Smooth muscle cell (in vitro differentiated cells): Measurements from ENCODE around the gene CRTAC1. TPM values are rescaled to one million over a fixed set of nuclear protein-coding genes. Genes with fewer than 3 reads are reported as not detected.

Experiments used
- DNase-seq: peaks from one replicate; lab custom pipeline; 2025; ENCODE audit not compliant: unreplicated experiment; lab: John Stamatoyannopoulos, UW
- H2AFZ ChIP-seq: fragments of 200-600 bp; sonication (generic); 2 replicates; pipeline ENCODE4 v1.6.0; 2016; ENCODE audit warnings: antibody characterized with exemption, low read depth, mild to moderate bottlenecking
- H3F3A ChIP-seq: fragments of 200-600 bp; sonication (generic); 2 replicates; pipeline ENCODE4 v1.6.0; 2017; ENCODE audit warnings: antibody characterized with exemption, low read depth
- H3K27ac ChIP-seq: fragments of 200-600 bp; sonication (generic); 2 replicates; pipeline ENCODE4 v1.5.1; 2016; ENCODE audit warnings: low read depth, mild to moderate bottlenecking
- H3K27me3 ChIP-seq: fragments of 200-600 bp; sonication (generic); 2 replicates; pipeline ENCODE4 v1.6.1; 2016; ENCODE audit warnings: low read depth, mild to moderate bottlenecking
- H3K36me3 ChIP-seq: fragments of 200-600 bp; sonication (generic); 2 replicates; pipeline ENCODE4 v1.5.1; 2016; ENCODE audit warnings: low read depth
- H3K4me1 ChIP-seq: fragments of 200-600 bp; sonication (generic); 2 replicates; pipeline ENCODE4 v1.5.1; 2016; ENCODE audit warnings: low read depth
- H3K4me2 ChIP-seq: fragments of 200-600 bp; sonication (generic); 2 replicates; pipeline ENCODE4 v1.6.0; 2016; ENCODE audit warnings: mild to moderate bottlenecking
- H3K4me3 ChIP-seq: fragments of 200-600 bp; sonication (generic); 2 replicates; pipeline ENCODE4 v1.5.1; 2016; ENCODE audit warnings: mild to moderate bottlenecking
- H3K79me2 ChIP-seq: fragments of 200-600 bp; sonication (generic); 2 replicates; pipeline ENCODE4 v1.6.0; 2016; ENCODE audit warnings: low read depth, mild to moderate bottlenecking
- H3K9ac ChIP-seq: fragments of 200-600 bp; sonication (generic); 2 replicates; pipeline ENCODE4 v1.6.0; 2016; ENCODE audit warnings: low read depth
- H3K9me3 ChIP-seq: fragments of 200-600 bp; sonication (generic); replicated peaks from 2 replicates; pipeline ENCODE4 v1.5.1; 2016; ENCODE audit warnings: low read depth
- H4K20me1 ChIP-seq: fragments of 200-600 bp; sonication (generic); 2 replicates; pipeline ENCODE4 v1.6.0; 2016; ENCODE audit warnings: low read depth
- CTCF ChIP-seq: fragments of 200-600 bp; sonication (generic); IDR thresholded peaks from 2 replicates; pipeline ENCODE4 v1.5.1; 2017; ENCODE audit warnings: borderline replicate concordance, mild to moderate bottlenecking, antibody characterized with exemption; ENCODE audit not compliant: insufficient read depth, poor library complexity, severe bottlenecking
- WGBS: methylation state at CpG from one replicate; pipeline ENCODE4 v1.1.7; 2016; ENCODE audit warnings: low lambda C conversion rate; 5-methylcytosine and 5-hydroxymethylcytosine counted together
- polyA plus RNA-seq: library from polyadenylated mRNA; unstranded; fragments of >200 nt; fragmentation: Nextera tagmentation; extraction: Ambion mirVana; gene quantifications from 2 replicates; pipeline ENCODE4 v1.2.1, GENCODE V29; 2016
- total RNA-seq: library from RNA; depleted of rRNA; stranded (reverse); fragments of >200 nt; gene quantifications from 2 replicates; pipeline ENCODE4 v1.2.3, GENCODE V29; 2014

The CRTAC1 gene
- total and polyA plus RNA-seq, 2 experiments from 2014 or later = 0.31 to 0.65 TPM

GRCh38 chr10:98039690-98040381 lies 9.4 kb upstream of the CRTAC1 start:
- no peak overlapping the region for H3K4me3 ChIP-seq
- H3K79me2 ChIP-seq = no peaks in the 10 kb centered on the region
- H3K27ac ChIP-seq = no peak overlapping the region
- no peak for DNase-seq
- no peak overlapping the region for H2AFZ ChIP-seq
- no peaks in the 10 kb centered on the region for H3K9me3 ChIP-seq
- no peaks in the 10 kb centered on the region for H3K4me1 ChIP-seq
- TF ChIP-seq CTCF = no peak
- WGBS = 85% methylated on average over 10 of the region's 10 CpGs
- H3F3A ChIP-seq = no peaks in the 10 kb centered on the region
- H3K27me3 ChIP-seq = peaks cover 91% of the 10 kb centered on the region
- H3K36me3 ChIP-seq = no peaks in the 10 kb centered on the region
- no peak overlapping the region for H3K9ac ChIP-seq
- no peaks in the 10 kb centered on the region for H4K20me1 ChIP-seq
- H3K4me2 ChIP-seq = no peak overlapping the region

- H3K79me2 ChIP-seq = no peaks in the 10 kb centered on the region
- no peak for DNase-seq
- H3K4me1 ChIP-seq = no peaks in the 10 kb centered on the region
These were observed 7.9 kb upstream of the CRTAC1 start for GRCh38 chr10:98038288-98038687.

GRCh38 chr10:98035599-98035998 lies 5.2 kb upstream of the CRTAC1 start:
- H4K20me1 ChIP-seq = no peaks in the 10 kb centered on the region
- H3K27ac ChIP-seq = no peak overlapping the region
- no peak overlapping the region for H2AFZ ChIP-seq
- no peak overlapping the region for H3K4me2 ChIP-seq
- no peaks in the 10 kb centered on the region for H3K36me3 ChIP-seq
- no peaks in the 10 kb centered on the region for H3K9me3 ChIP-seq
- H3K27me3 ChIP-seq = peaks cover 98% of the 10 kb centered on the region
- no peaks in the 10 kb centered on the region for H3F3A ChIP-seq
- no peak for DNase-seq
- no peaks in the 10 kb centered on the region for H3K4me1 ChIP-seq
- H3K79me2 ChIP-seq = no peaks in the 10 kb centered on the region
- no peak overlapping the region for H3K9ac ChIP-seq
- WGBS = 36% methylated on average over 1 of the region's 1 CpG
- no peak for TF ChIP-seq CTCF
- no peak overlapping the region for H3K4me3 ChIP-seq

More at GRCh38 chr10:98038288-98038687, 7.9 kb upstream of the CRTAC1 start:
- Histone ChIP-seq H3F3A (no peaks in the 10 kb centered on the region), H4K20me1 (no peaks in the 10 kb centered on the region), H3K4me2 (no peak overlapping the region), H3K27me3 (peaks cover 92% of the 10 kb centered on the region), H3K4me3 (no peak overlapping the region), H3K9ac (no peak overlapping the region), H2AFZ (no peak overlapping the region), H3K27ac (no peak overlapping the region), H3K9me3 (no peaks in the 10 kb centered on the region), H3K36me3 (no peaks in the 10 kb centered on the region)
- WGBS = 31% methylated on average over 19 of the region's 20 CpGs
- no peak for TF ChIP-seq CTCF

- Histone ChIP-seq H3K4me3 (no peak overlapping the region), H3K9ac (no peak overlapping the region), H3K27ac (no peak overlapping the region), H3K4me2 (no peak overlapping the region), H2AFZ (no peak overlapping the region), H3K9me3 (no peaks in the 10 kb centered on the region), H3K27me3 (peaks cover 99% of the 10 kb centered on the region), H3F3A (no peaks in the 10 kb centered on the region), H4K20me1 (no peaks in the 10 kb centered on the region), H3K4me1 (peaks cover 7% of the 10 kb centered on the region), H3K36me3 (no peaks in the 10 kb centered on the region), H3K79me2 (no peaks in the 10 kb centered on the region)
- no peak for TF ChIP-seq CTCF
- 50% methylated on average over 3 of the region's 3 CpGs for WGBS
- no peak for DNase-seq
These were observed 3.1 kb upstream of the CRTAC1 start for GRCh38 chr10:98033515-98033914.
